Smooth muscle cell (in vitro differentiated cells): ENCODE measurements around the gene NOTCH1. TPM values are rescaled to one million over a fixed set of nuclear protein-coding genes. Genes with fewer than 3 reads are reported as not detected.

Experiments
- DNase-seq: peaks from one replicate; lab custom pipeline; 2025; ENCODE audit not compliant: unreplicated experiment; lab: John Stamatoyannopoulos, UW
- H2AFZ ChIP-seq: fragments of 200-600 bp; sonication (generic); 2 replicates; pipeline ENCODE4 v1.6.0; 2016; ENCODE audit warnings: antibody characterized with exemption, low read depth, mild to moderate bottlenecking
- H3F3A ChIP-seq: fragments of 200-600 bp; sonication (generic); 2 replicates; pipeline ENCODE4 v1.6.0; 2017; ENCODE audit warnings: antibody characterized with exemption, low read depth
- H3K27ac ChIP-seq: fragments of 200-600 bp; sonication (generic); 2 replicates; pipeline ENCODE4 v1.5.1; 2016; ENCODE audit warnings: low read depth, mild to moderate bottlenecking
- H3K27me3 ChIP-seq: fragments of 200-600 bp; sonication (generic); 2 replicates; pipeline ENCODE4 v1.6.1; 2016; ENCODE audit warnings: low read depth, mild to moderate bottlenecking
- H3K36me3 ChIP-seq: fragments of 200-600 bp; sonication (generic); 2 replicates; pipeline ENCODE4 v1.5.1; 2016; ENCODE audit warnings: low read depth
- H3K4me1 ChIP-seq: fragments of 200-600 bp; sonication (generic); 2 replicates; pipeline ENCODE4 v1.5.1; 2016; ENCODE audit warnings: low read depth
- H3K4me2 ChIP-seq: fragments of 200-600 bp; sonication (generic); 2 replicates; pipeline ENCODE4 v1.6.0; 2016; ENCODE audit warnings: mild to moderate bottlenecking
- H3K4me3 ChIP-seq: fragments of 200-600 bp; sonication (generic); 2 replicates; pipeline ENCODE4 v1.5.1; 2016; ENCODE audit warnings: mild to moderate bottlenecking
- H3K79me2 ChIP-seq: fragments of 200-600 bp; sonication (generic); 2 replicates; pipeline ENCODE4 v1.6.0; 2016; ENCODE audit warnings: low read depth, mild to moderate bottlenecking
- H3K9ac ChIP-seq: fragments of 200-600 bp; sonication (generic); 2 replicates; pipeline ENCODE4 v1.6.0; 2016; ENCODE audit warnings: low read depth
- H3K9me3 ChIP-seq: fragments of 200-600 bp; sonication (generic); replicated peaks from 2 replicates; pipeline ENCODE4 v1.5.1; 2016; ENCODE audit warnings: low read depth
- H4K20me1 ChIP-seq: fragments of 200-600 bp; sonication (generic); 2 replicates; pipeline ENCODE4 v1.6.0; 2016; ENCODE audit warnings: low read depth
- CTCF ChIP-seq: fragments of 200-600 bp; sonication (generic); IDR thresholded peaks from 2 replicates; pipeline ENCODE4 v1.5.1; 2017; ENCODE audit warnings: borderline replicate concordance, mild to moderate bottlenecking, antibody characterized with exemption; ENCODE audit not compliant: insufficient read depth, poor library complexity, severe bottlenecking
- WGBS: methylation state at CpG from one replicate; pipeline ENCODE4 v1.1.7; 2016; ENCODE audit warnings: low lambda C conversion rate; 5-methylcytosine and 5-hydroxymethylcytosine counted together
- polyA plus RNA-seq: library from polyadenylated mRNA; unstranded; fragments of >200 nt; fragmentation: Nextera tagmentation; extraction: Ambion mirVana; gene quantifications from 2 replicates; pipeline ENCODE4 v1.2.1, GENCODE V29; 2016
- total RNA-seq: library from RNA; depleted of rRNA; stranded (reverse); fragments of >200 nt; gene quantifications from 2 replicates; pipeline ENCODE4 v1.2.3, GENCODE V29; 2014

The NOTCH1 gene
- total RNA-seq, result 7.8 and 13.2 TPM in 2 replicates
- polyA plus RNA-seq, result 7.2 and 11.4 TPM in 2 replicates

- Histone ChIP-seq H4K20me1 (peaks cover 44% of the 10 kb centered on the region), H3F3A (no peaks in the 10 kb centered on the region), H3K9ac (peak within 1 kb of the TSS; percentile 64), H3K4me3 (peak within 1 kb of the TSS; percentile 97), H3K4me1 (peaks cover 44% of the 10 kb centered on the region), H3K27me3 (no peaks in the 10 kb centered on the region), H3K9me3 (no peaks in the 10 kb centered on the region), H3K79me2 (peaks cover 40% of the 10 kb centered on the region), H3K4me2 (peak within 1 kb of the TSS; percentile 100), H2AFZ (peak within 1 kb of the TSS; percentile 86), H3K27ac (peak within 1 kb of the TSS; percentile 73), H3K36me3 (no peaks in the 10 kb centered on the region)
- 0% methylated on average over 34 of the region's 94 CpGs for WGBS
- TF ChIP-seq CTCF, result no peak
- DNase-seq, result peak; percentile 79
These were observed at the start of gene NOTCH1 for GRCh38 chr9:136545965-136546696. Gene NOTCH1 (minus strand): TSS chr9:136546048. CDS start chr9:136545786, 262 bp downstream.

- Histone ChIP-seq H2AFZ (no peak overlapping the region), H3K9ac (no peak overlapping the region), H3F3A (no peaks in the 10 kb centered on the region), H4K20me1 (no peaks in the 10 kb centered on the region), H3K4me2 (no peak overlapping the region), H3K9me3 (no peaks in the 10 kb centered on the region), H3K4me1 (peaks cover 6% of the 10 kb centered on the region), H3K27ac (no peak overlapping the region), H3K79me2 (no peaks in the 10 kb centered on the region), H3K27me3 (no peaks in the 10 kb centered on the region), H3K4me3 (no peak overlapping the region), H3K36me3 (no peaks in the 10 kb centered on the region)
- DNase-seq, result no peak
- WGBS, result 96% methylated on average over 14 of the region's 14 CpGs
- TF ChIP-seq CTCF, result no peak
These were observed 48.6 kb upstream of the NOTCH1 start for GRCh38 chr9:136594492-136594891.

- Histone ChIP-seq H3F3A (no peaks in the 10 kb centered on the region), H3K36me3 (no peaks in the 10 kb centered on the region), H3K4me3 (no peak overlapping the region), H3K27ac (no peak overlapping the region), H4K20me1 (no peaks in the 10 kb centered on the region), H2AFZ (no peak overlapping the region), H3K4me1 (peaks cover 10% of the 10 kb centered on the region), H3K9ac (no peak overlapping the region), H3K4me2 (no peak overlapping the region), H3K9me3 (no peaks in the 10 kb centered on the region), H3K79me2 (no peaks in the 10 kb centered on the region), H3K27me3 (no peaks in the 10 kb centered on the region)
- WGBS, result 90% methylated on average over 8 of the region's 8 CpGs
- no peak for DNase-seq
- TF ChIP-seq CTCF, result no peak
These were observed 47.7 kb upstream of the NOTCH1 start for GRCh38 chr9:136593581-136593980.

GRCh38 chr9:136592666-136593065 lies 46.8 kb upstream of the NOTCH1 start:
- WGBS, result 93% methylated on average over 13 of the region's 13 CpGs
- Histone ChIP-seq H3K79me2 (no peaks in the 10 kb centered on the region), H3K9me3 (no peaks in the 10 kb centered on the region), H3K27me3 (no peaks in the 10 kb centered on the region), H4K20me1 (no peaks in the 10 kb centered on the region), H3K4me3 (no peak overlapping the region), H3F3A (peaks cover 3% of the 10 kb centered on the region), H3K4me2 (no peak overlapping the region), H3K36me3 (no peaks in the 10 kb centered on the region), H3K27ac (no peak overlapping the region), H3K4me1 (peaks cover 20% of the 10 kb centered on the region), H2AFZ (no peak overlapping the region), H3K9ac (no peak overlapping the region)
- TF ChIP-seq CTCF, result no peak
- DNase-seq, result no peak
